NCI-H128 (cell line): ENCODE data around the gene SPRYD4.

Experiments
- DNase-seq: peaks from one replicate; lab custom pipeline; 2025; ENCODE audit not compliant: unreplicated experiment; lab: John Stamatoyannopoulos, UW

Gene SPRYD4

DNA sequence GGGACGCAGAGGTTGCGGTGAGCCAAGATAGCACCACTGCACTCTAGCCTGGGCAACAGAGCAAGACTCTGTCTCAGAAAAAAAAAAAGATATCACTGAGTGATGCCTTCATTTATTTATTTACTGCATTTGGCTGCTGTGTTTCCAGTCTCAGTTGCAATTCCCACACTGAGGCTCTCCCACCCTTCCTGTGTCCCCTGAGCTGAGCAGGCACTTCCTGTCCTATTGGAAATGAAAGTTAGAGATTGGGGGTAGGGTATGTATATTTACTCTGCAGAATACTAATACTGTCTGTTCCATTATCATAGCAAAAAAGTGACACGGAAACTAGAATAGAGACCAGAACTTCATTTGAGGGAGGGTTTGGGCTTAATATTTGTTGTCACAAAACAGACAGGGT, 51.7 kb downstream of the SPRYD4 start:
- DNase-seq, result no peak

GRCh38 chr12:56520506-56520905, 52.1 kb downstream of the SPRYD4 start:
- no peak for DNase-seq

- no peak for DNase-seq
These were observed 52.8 kb downstream of the SPRYD4 start for GRCh38 chr12:56521209-56521589.

- peak; percentile 16 for DNase-seq
These were observed 53.4 kb downstream of the SPRYD4 start, which contains the start of gene RBMS2 for GRCh38 chr12:56521590-56522371. Gene RBMS2, plus strand, starts transcription at chr12:56521820. Its CDS starts 204 bp downstream, at chr12:56522024.

GRCh38 chr12:56522411-56523193, 54.2 kb downstream of the SPRYD4 start:
- no peak for DNase-seq

GRCh38 chr12:56528846-56529245, 60.5 kb downstream of the SPRYD4 start:
- no peak for DNase-seq
